Sigmoid colon (tissue), 3 donors: ENCODE measurements around the gene KIF5C.

ENCODE experiments used
- CTCF ChIP-seq, 4 experiments: fragments of 450-650 bp in 3 of 4; fragments of 200-600 bp in 1 of 4; IDR thresholded peaks; one replicate each; pipeline ENCODE4 v1.5.1; 2016 to 2019; ENCODE audit warnings: antibody characterized with exemption in 4 of 4, mild to moderate bottlenecking in 3 of 4, moderate library complexity in 2 of 4
- POLR2A ChIP-seq, 2 donors: fragments of 450-650 bp; IDR thresholded peaks; one replicate each; pipeline ENCODE4 v1.6.1; 2016; ENCODE audit warnings: antibody characterized with exemption in 2 of 2, mild to moderate bottlenecking in 2 of 2, moderate library complexity in 2 of 2

- no peak for TF ChIP-seq CTCF (IDR thresholded peaks at IDR 0.05)
- no peak for TF ChIP-seq POLR2A (IDR thresholded peaks at IDR 0.05)
Measured at GRCh38 chr2:149009576-149010461, 134.8 kb downstream of the KIF5C start.
